Measurements from ENCODE around the gene EFHD2.
A peak's percentile ranks its signal among the peaks of the same experiment; 100 is the strongest.

The EFHD2 gene

GRCh38 chr1:15381805-15382204, 27.9 kb upstream of the EFHD2 start:
- no peak overlapping the region for H3K4me3 ChIP-seq (ENCODE audit: low read depth, low read length)
- TF ChIP-seq MAX (IDR thresholded peaks at IDR 0.05; ENCODE audit: low read depth, low read length) (no peak), POLR2A (IDR thresholded peaks at IDR 0.05; ENCODE audit: extremely low read depth, insufficient read length) (no peak), MYC (IDR thresholded peaks at IDR 0.05; ENCODE audit: low read depth, low read length) (no peak), CTCF (IDR thresholded peaks at IDR 0.05; ENCODE audit: low read depth, low read length) (no peak)
- DNase-seq (ENCODE audit: low read depth): no peak

- no peak for TF ChIP-seq POLR2A (IDR thresholded peaks at IDR 0.05; ENCODE audit: extremely low read depth, insufficient read length)
- TF ChIP-seq MAX (IDR thresholded peaks at IDR 0.05; ENCODE audit: low read depth, low read length): no peak
- no peak for TF ChIP-seq MYC (IDR thresholded peaks at IDR 0.05; ENCODE audit: low read depth, low read length)
- no peak for TF ChIP-seq CTCF (IDR thresholded peaks at IDR 0.05; ENCODE audit: low read depth, low read length)
- no peak overlapping the region for H3K4me3 ChIP-seq (ENCODE audit: low read depth, low read length)
- DNase-seq (ENCODE audit: low read depth): no peak
Measured at GRCh38 chr1:15382601-15383518, 26.8 kb upstream of the EFHD2 start.

DNA sequence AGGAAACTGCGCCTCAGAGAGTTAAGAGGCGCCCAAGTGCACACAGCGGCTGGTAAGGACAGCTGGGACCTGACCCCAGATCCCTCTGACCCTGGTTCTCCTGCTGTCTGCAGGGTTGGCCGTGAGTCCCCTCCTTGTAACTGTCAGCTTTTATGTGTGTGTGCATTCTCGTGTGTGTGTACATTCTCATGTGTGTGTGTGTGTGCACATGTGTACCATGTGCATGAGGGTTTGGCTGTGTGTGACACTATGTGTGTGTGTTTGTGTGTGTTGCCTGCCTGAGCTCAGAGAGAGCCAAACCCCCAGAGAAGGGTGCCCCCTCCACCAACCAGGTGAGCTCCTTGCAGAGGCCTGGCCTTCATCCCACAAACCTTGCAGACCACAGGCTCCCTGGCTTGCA, 25.9 kb upstream of the EFHD2 start:
- no peak for DNase-seq (ENCODE audit: low read depth)
- no peak for TF ChIP-seq MYC (IDR thresholded peaks at IDR 0.05; ENCODE audit: low read depth, low read length)
- no peak for TF ChIP-seq POLR2A (IDR thresholded peaks at IDR 0.05; ENCODE audit: extremely low read depth, insufficient read length)
- TF ChIP-seq MAX (IDR thresholded peaks at IDR 0.05; ENCODE audit: low read depth, low read length): no peak
- TF ChIP-seq CTCF (IDR thresholded peaks at IDR 0.05; ENCODE audit: low read depth, low read length): no peak
- no peak overlapping the region for H3K4me3 ChIP-seq (ENCODE audit: low read depth, low read length)

DNA sequence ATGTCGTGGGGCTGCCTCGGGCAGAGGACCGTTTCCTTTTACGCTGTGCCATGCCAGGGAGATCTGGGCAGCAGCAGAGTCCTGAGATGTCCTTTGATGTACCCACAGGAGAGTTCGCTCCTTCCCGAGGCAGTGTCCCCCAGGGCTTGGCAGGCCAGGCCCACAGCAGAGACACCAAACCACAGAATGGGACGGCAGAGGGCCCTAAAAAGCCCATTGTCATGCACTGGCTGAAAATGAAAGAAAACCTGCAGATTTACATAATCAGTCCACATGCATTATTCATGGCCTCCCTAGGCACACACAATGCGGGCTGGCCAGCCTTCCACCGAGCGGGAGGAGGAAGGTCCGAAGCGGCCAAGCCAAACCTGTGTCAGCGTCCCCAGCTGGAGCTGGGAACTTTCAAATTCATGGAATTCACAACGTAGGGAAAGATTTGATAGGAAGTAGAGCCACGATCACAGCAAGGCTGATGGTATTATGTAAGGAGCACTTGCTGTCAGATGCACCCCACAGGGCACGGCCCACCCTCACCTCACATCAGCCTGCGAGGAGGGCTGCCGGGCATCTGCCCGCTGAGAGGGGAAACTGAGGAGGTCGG, 25.3 kb upstream of the EFHD2 start:
- no peak for TF ChIP-seq CTCF (IDR thresholded peaks at IDR 0.05; ENCODE audit: low read depth, low read length)
- TF ChIP-seq MAX (IDR thresholded peaks at IDR 0.05; ENCODE audit: low read depth, low read length): no peak
- TF ChIP-seq MYC (IDR thresholded peaks at IDR 0.05; ENCODE audit: low read depth, low read length): no peak
- TF ChIP-seq POLR2A (IDR thresholded peaks at IDR 0.05; ENCODE audit: extremely low read depth, insufficient read length): no peak
- H3K4me3 ChIP-seq (ENCODE audit: low read depth, low read length): no peak overlapping the region
- DNase-seq (ENCODE audit: low read depth): peak; percentile 20

DNA sequence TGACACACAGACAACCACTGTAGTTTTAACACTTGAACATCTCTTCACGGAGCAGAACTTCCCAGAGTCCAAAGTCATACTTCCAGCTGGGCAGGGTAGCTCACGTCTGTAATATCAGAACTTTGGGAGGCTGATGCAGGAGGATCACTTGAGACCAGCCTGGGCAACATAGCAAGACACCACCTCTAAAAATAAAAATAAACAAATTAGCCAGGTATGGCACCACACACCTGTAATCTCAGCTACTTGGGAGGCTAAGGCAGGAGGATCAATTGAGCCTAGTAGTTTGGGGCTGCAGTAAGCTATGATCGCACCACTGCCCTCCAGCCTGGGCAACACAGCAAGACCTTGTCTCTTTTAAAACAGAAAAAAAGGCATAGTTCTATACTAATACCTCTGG, 24.3 kb upstream of the EFHD2 start:
- no peak for DNase-seq (ENCODE audit: low read depth)
- no peak overlapping the region for H3K4me3 ChIP-seq (ENCODE audit: low read depth, low read length)
- TF ChIP-seq MYC (IDR thresholded peaks at IDR 0.05; ENCODE audit: low read depth, low read length): no peak
- TF ChIP-seq POLR2A (IDR thresholded peaks at IDR 0.05; ENCODE audit: extremely low read depth, insufficient read length): no peak
- TF ChIP-seq CTCF (IDR thresholded peaks at IDR 0.05; ENCODE audit: low read depth, low read length): no peak
- no peak for TF ChIP-seq MAX (IDR thresholded peaks at IDR 0.05; ENCODE audit: low read depth, low read length)
